Smooth muscle cell (in vitro differentiated cells): ENCODE measurements around the gene FFAR1. TPM values are rescaled to one million over a fixed set of nuclear protein-coding genes. Genes with fewer than 3 reads are reported as not detected.

Experiments
- DNase-seq: peaks from one replicate; lab custom pipeline; 2025; ENCODE audit not compliant: unreplicated experiment; lab: John Stamatoyannopoulos, UW
- H2AFZ ChIP-seq: fragments of 200-600 bp; sonication (generic); 2 replicates; pipeline ENCODE4 v1.6.0; 2016; ENCODE audit warnings: antibody characterized with exemption, low read depth, mild to moderate bottlenecking
- H3F3A ChIP-seq: fragments of 200-600 bp; sonication (generic); 2 replicates; pipeline ENCODE4 v1.6.0; 2017; ENCODE audit warnings: antibody characterized with exemption, low read depth
- H3K27ac ChIP-seq: fragments of 200-600 bp; sonication (generic); 2 replicates; pipeline ENCODE4 v1.5.1; 2016; ENCODE audit warnings: low read depth, mild to moderate bottlenecking
- H3K27me3 ChIP-seq: fragments of 200-600 bp; sonication (generic); 2 replicates; pipeline ENCODE4 v1.6.1; 2016; ENCODE audit warnings: low read depth, mild to moderate bottlenecking
- H3K36me3 ChIP-seq: fragments of 200-600 bp; sonication (generic); 2 replicates; pipeline ENCODE4 v1.5.1; 2016; ENCODE audit warnings: low read depth
- H3K4me1 ChIP-seq: fragments of 200-600 bp; sonication (generic); 2 replicates; pipeline ENCODE4 v1.5.1; 2016; ENCODE audit warnings: low read depth
- H3K4me2 ChIP-seq: fragments of 200-600 bp; sonication (generic); 2 replicates; pipeline ENCODE4 v1.6.0; 2016; ENCODE audit warnings: mild to moderate bottlenecking
- H3K4me3 ChIP-seq: fragments of 200-600 bp; sonication (generic); 2 replicates; pipeline ENCODE4 v1.5.1; 2016; ENCODE audit warnings: mild to moderate bottlenecking
- H3K79me2 ChIP-seq: fragments of 200-600 bp; sonication (generic); 2 replicates; pipeline ENCODE4 v1.6.0; 2016; ENCODE audit warnings: low read depth, mild to moderate bottlenecking
- H3K9ac ChIP-seq: fragments of 200-600 bp; sonication (generic); 2 replicates; pipeline ENCODE4 v1.6.0; 2016; ENCODE audit warnings: low read depth
- H3K9me3 ChIP-seq: fragments of 200-600 bp; sonication (generic); replicated peaks from 2 replicates; pipeline ENCODE4 v1.5.1; 2016; ENCODE audit warnings: low read depth
- H4K20me1 ChIP-seq: fragments of 200-600 bp; sonication (generic); 2 replicates; pipeline ENCODE4 v1.6.0; 2016; ENCODE audit warnings: low read depth
- CTCF ChIP-seq: fragments of 200-600 bp; sonication (generic); IDR thresholded peaks from 2 replicates; pipeline ENCODE4 v1.5.1; 2017; ENCODE audit warnings: borderline replicate concordance, mild to moderate bottlenecking, antibody characterized with exemption; ENCODE audit not compliant: insufficient read depth, poor library complexity, severe bottlenecking
- WGBS: methylation state at CpG from one replicate; pipeline ENCODE4 v1.1.7; 2016; ENCODE audit warnings: low lambda C conversion rate; 5-methylcytosine and 5-hydroxymethylcytosine counted together
- microRNA-seq: library from miRNA; unstranded; fragments of <30 nt; microRNA quantifications from one replicate; pipeline ENCODE4, GENCODE V29; 2016; ENCODE audit warnings: borderline number of aligned reads
- polyA plus RNA-seq: library from polyadenylated mRNA; unstranded; fragments of >200 nt; fragmentation: Nextera tagmentation; extraction: Ambion mirVana; gene quantifications from 2 replicates; pipeline ENCODE4 v1.2.1, GENCODE V29; 2016
- total RNA-seq: library from RNA; depleted of rRNA; stranded (reverse); fragments of >200 nt; gene quantifications from 2 replicates; pipeline ENCODE4 v1.2.3, GENCODE V29; 2014

Gene FFAR1
- total and polyA plus RNA-seq, 2 experiments from 2014 or later: not detected

GRCh38 chr19:35395382-35396199 lies 47.9 kb downstream of the FFAR1 start:
- Histone ChIP-seq H3F3A (no peaks in the 10 kb centered on the region), H3K27me3 (no peaks in the 10 kb centered on the region), H3K4me3 (no peak overlapping the region), H3K9me3 (no peaks in the 10 kb centered on the region), H3K27ac (no peak overlapping the region), H3K79me2 (no peaks in the 10 kb centered on the region), H3K36me3 (no peaks in the 10 kb centered on the region), H2AFZ (no peak overlapping the region), H3K4me1 (no peaks in the 10 kb centered on the region), H4K20me1 (no peaks in the 10 kb centered on the region), H3K4me2 (no peak overlapping the region), H3K9ac (no peak overlapping the region)
- 49% methylated on average over 19 of the region's 19 CpGs for WGBS
- DNase-seq: no peak
- no peak for TF ChIP-seq CTCF

- H3F3A ChIP-seq: no peaks in the 10 kb centered on the region
- H2AFZ ChIP-seq: no peak overlapping the region
- H3K4me3 ChIP-seq: no peak overlapping the region
- no peaks in the 10 kb centered on the region for H4K20me1 ChIP-seq
- H3K9ac ChIP-seq: no peak overlapping the region
- H3K4me1 ChIP-seq: no peaks in the 10 kb centered on the region
- no peak for TF ChIP-seq CTCF
- H3K9me3 ChIP-seq: no peaks in the 10 kb centered on the region
- H3K36me3 ChIP-seq: no peaks in the 10 kb centered on the region
- H3K27me3 ChIP-seq: no peaks in the 10 kb centered on the region
- H3K27ac ChIP-seq: no peak overlapping the region
- no peak for DNase-seq
- H3K4me2 ChIP-seq: no peak overlapping the region
- WGBS: 93% methylated on average over 14 of the region's 14 CpGs
- no peaks in the 10 kb centered on the region for H3K79me2 ChIP-seq
Observed at GRCh38 chr19:35396240-35396885, 48.7 kb downstream of the FFAR1 start.

- DNase-seq: no peak
- H3K27me3 ChIP-seq: no peaks in the 10 kb centered on the region
- H3K4me3 ChIP-seq: no peak overlapping the region
- no peaks in the 10 kb centered on the region for H4K20me1 ChIP-seq
- H3K9ac ChIP-seq: no peak overlapping the region
- no peak overlapping the region for H3K27ac ChIP-seq
- H3F3A ChIP-seq: no peaks in the 10 kb centered on the region
- H3K4me2 ChIP-seq: no peak overlapping the region
- H3K79me2 ChIP-seq: no peaks in the 10 kb centered on the region
- WGBS: 39% methylated on average over 6 of the region's 6 CpGs
- no peaks in the 10 kb centered on the region for H3K9me3 ChIP-seq
- H3K4me1 ChIP-seq: no peaks in the 10 kb centered on the region
- no peak overlapping the region for H2AFZ ChIP-seq
- H3K36me3 ChIP-seq: no peaks in the 10 kb centered on the region
- TF ChIP-seq CTCF: no peak
Observed at GRCh38 chr19:35397064-35397463, 49.4 kb downstream of the FFAR1 start.

Small RNAs within 50 kb of the gene (microRNA-seq; reads per million reads assigned to microRNA genes)
- gene MIR5196: not detected

Other genes with a start within 250 kb of the FFAR1 start
- gene FXYD3, start 232.1 kb upstream of the FFAR1 start, total RNA-seq: 26.3 and 37.0 TPM in 2 replicates
- gene FXYD3, start 232.1 kb upstream of the FFAR1 start, polyA plus RNA-seq: 23.0 and 67.1 TPM in 2 replicates
- gene LGI4, start 212.8 kb upstream of the FFAR1 start, total RNA-seq: 0.22 TPM in 1 of 2 replicates, not detected in the other
- 0.17 and 0.24 TPM in 2 replicates for gene LGI4, start 212.8 kb upstream of the FFAR1 start, polyA plus RNA-seq
- 3.2 and 3.5 TPM in 2 replicates for gene FXYD1, start 209.1 kb upstream of the FFAR1 start, total RNA-seq
- gene FXYD1, start 209.1 kb upstream of the FFAR1 start, polyA plus RNA-seq: 2.7 and 3.0 TPM in 2 replicates
- not detected in 2 replicates for gene FXYD7, start 204.6 kb upstream of the FFAR1 start, total RNA-seq
- gene FXYD7, start 204.6 kb upstream of the FFAR1 start, polyA plus RNA-seq: not detected in 2 replicates
- gene FXYD5, start 193.2 kb upstream of the FFAR1 start, total RNA-seq: 89.3 and 133 TPM in 2 replicates
- gene FXYD5, start 193.2 kb upstream of the FFAR1 start, polyA plus RNA-seq: 205 and 246 TPM in 2 replicates
- not detected in 2 replicates for gene FAM187B, start 119.2 kb upstream of the FFAR1 start, total RNA-seq
- not detected in 2 replicates for gene FAM187B, start 119.2 kb upstream of the FFAR1 start, polyA plus RNA-seq
- gene LSR, start 98.9 kb upstream of the FFAR1 start, total RNA-seq: 11.3 and 14.0 TPM in 2 replicates
- 14.2 and 85.3 TPM in 2 replicates for gene LSR, start 98.9 kb upstream of the FFAR1 start, polyA plus RNA-seq
- 30.4 and 34.4 TPM in 2 replicates for gene USF2, start 78.9 kb upstream of the FFAR1 start, total RNA-seq
- 20.0 and 22.7 TPM in 2 replicates for gene USF2, start 78.9 kb upstream of the FFAR1 start, polyA plus RNA-seq
- gene HAMP, start 65.4 kb upstream of the FFAR1 start, total RNA-seq: not detected in 2 replicates
- gene HAMP, start 65.4 kb upstream of the FFAR1 start, polyA plus RNA-seq: not detected in 2 replicates
- gene MAG, start 55.7 kb upstream of the FFAR1 start, total RNA-seq: not detected in 2 replicates
- gene MAG, start 55.7 kb upstream of the FFAR1 start, polyA plus RNA-seq: not detected in 2 replicates
- not detected in 2 replicates for gene CD22, start 18.7 kb upstream of the FFAR1 start, total RNA-seq
- not detected in 2 replicates for gene CD22, start 18.7 kb upstream of the FFAR1 start, polyA plus RNA-seq
- not detected in 2 replicates for gene FFAR3, start 10.6 kb downstream of the FFAR1 start, total RNA-seq
- not detected in 2 replicates for gene FFAR3, start 10.6 kb downstream of the FFAR1 start, polyA plus RNA-seq
- not detected in 2 replicates for gene GPR42, start 23.2 kb downstream of the FFAR1 start, total RNA-seq
- gene GPR42, start 23.2 kb downstream of the FFAR1 start, polyA plus RNA-seq: not detected in 2 replicates
- not detected in 2 replicates for gene FFAR2, start 100.4 kb downstream of the FFAR1 start, total RNA-seq
- not detected in 2 replicates for gene FFAR2, start 100.4 kb downstream of the FFAR1 start, polyA plus RNA-seq
- 203 and 298 TPM in 2 replicates for gene KRTDAP, start 142.6 kb downstream of the FFAR1 start, total RNA-seq
- gene KRTDAP, start 142.6 kb downstream of the FFAR1 start, polyA plus RNA-seq: 41.7 and 68.3 TPM in 2 replicates
- 46.5 and 132 TPM in 2 replicates for gene DMKN, start 165.7 kb downstream of the FFAR1 start, total RNA-seq
- gene DMKN, start 165.7 kb downstream of the FFAR1 start, polyA plus RNA-seq: 31.2 and 75.4 TPM in 2 replicates
- 14.9 and 19.8 TPM in 2 replicates for gene SBSN, start 180.4 kb downstream of the FFAR1 start, total RNA-seq
- gene SBSN, start 180.4 kb downstream of the FFAR1 start, polyA plus RNA-seq: 4.9 and 11.7 TPM in 2 replicates
- gene GAPDHS, start 185.6 kb downstream of the FFAR1 start, total RNA-seq: not detected in 2 replicates
- 0.16 TPM in 1 of 2 replicates, not detected in the other for gene GAPDHS, start 185.6 kb downstream of the FFAR1 start, polyA plus RNA-seq
- 128 and 168 TPM in 2 replicates for gene TMEM147, start 197.7 kb downstream of the FFAR1 start, total RNA-seq
- gene TMEM147, start 197.7 kb downstream of the FFAR1 start, polyA plus RNA-seq: 291 and 293 TPM in 2 replicates
- not detected in 2 replicates for gene ATP4A, start 215.8 kb downstream of the FFAR1 start, total RNA-seq
- not detected in 2 replicates for gene ATP4A, start 215.8 kb downstream of the FFAR1 start, polyA plus RNA-seq
- not detected in 2 replicates for gene PMIS2, start 238.3 kb downstream of the FFAR1 start, total RNA-seq
- gene PMIS2, start 238.3 kb downstream of the FFAR1 start, polyA plus RNA-seq: not detected in 2 replicates